HG02884 (cell line): ENCODE measurements around the gene SRPK3.
"Not testable (repeated sequence)": the region's sequence is repeated elsewhere in the genome, so short reads cannot be mapped to it uniquely, and the experiment has no call there.

Source experiments
- ATAC-seq: cut with Tn5 transposase; IDR thresholded peaks from one replicate; pipeline ENCODE4 v1.9.1; 2021; ENCODE audit warnings: mild to moderate bottlenecking, moderate library complexity; ENCODE audit not compliant: unreplicated experiment

The SRPK3 gene

GRCh38 chrX:153746359-153746758 lies 34.5 kb upstream of the SRPK3 start:
- no peak for ATAC-seq

GRCh38 chrX:153746991-153747390 lies 33.9 kb upstream of the SRPK3 start:
- not testable (repeated sequence) for ATAC-seq

- ATAC-seq: not testable (repeated sequence)
Observed at GRCh38 chrX:153749017-153749416, 31.8 kb upstream of the SRPK3 start.

GRCh38 chrX:153750127-153750774 lies 30.6 kb upstream of the SRPK3 start:
- no peak for ATAC-seq

- ATAC-seq: no peak
Observed at GRCh38 chrX:153755136-153755535, 25.7 kb upstream of the SRPK3 start.

GRCh38 chrX:153761863-153762262 lies 19.0 kb upstream of the SRPK3 start:
- no peak for ATAC-seq

- ATAC-seq: no peak
Observed at GRCh38 chrX:153762626-153763173, 18.1 kb upstream of the SRPK3 start.

- no peak for ATAC-seq
Observed at GRCh38 chrX:153763298-153763932, 17.4 kb upstream of the SRPK3 start.

- ATAC-seq: no peak
Observed at GRCh38 chrX:153763989-153764755, 16.7 kb upstream of the SRPK3 start, which contains the start of gene PLXNB3. TSS of gene PLXNB3 (plus strand) at chrX:153764249. CDS start at chrX:153765536, 1,287 bp downstream.

- ATAC-seq: no peak
Observed at GRCh38 chrX:153764786-153765137, 16.1 kb upstream of the SRPK3 start.

- ATAC-seq: no peak
Observed at GRCh38 chrX:153765138-153766079, 15.4 kb upstream of the SRPK3 start.

- ATAC-seq: no peak
Observed at GRCh38 chrX:153766098-153766817, 14.6 kb upstream of the SRPK3 start.

GRCh38 chrX:153766871-153767673 lies 13.8 kb upstream of the SRPK3 start:
- ATAC-seq: no peak

GRCh38 chrX:153767674-153768055 lies 13.2 kb upstream of the SRPK3 start:
- ATAC-seq: no peak

- ATAC-seq: no peak
Observed at GRCh38 chrX:153768311-153769157, 12.3 kb upstream of the SRPK3 start.

- ATAC-seq: no peak
Observed at GRCh38 chrX:153769158-153769864, 11.5 kb upstream of the SRPK3 start.

GRCh38 chrX:153769865-153770600 lies 10.8 kb upstream of the SRPK3 start:
- ATAC-seq: no peak
